RWPE2 (cell line): ENCODE results near the gene ITPR3.
A peak's percentile ranks its signal among the peaks of the same experiment; 100 is the strongest.

Experiments used
- ATAC-seq: fragments of 200-7000 bp; cut with Tn5 transposase; 3 replicates; pipeline ENCODE4 v1.9.1; 2021; ENCODE audit warnings: low read depth
- DNase-seq: peaks from one replicate; pipeline ENCODE4 v3.0.0-alpha.2; 2020; ENCODE audit warnings: low spot score
- H3K27ac ChIP-seq: fragments of 450-650 bp; 2 replicates; pipeline ENCODE4 v1.5.1; 2017; ENCODE audit warnings: mild to moderate bottlenecking; ENCODE audit not compliant: poor library complexity, severe bottlenecking
- H3K27me3 ChIP-seq: fragments of 250-450 bp; sonication (Bioruptor Pico); 2 replicates; pipeline ENCODE4 v1.5.1; 2021; ENCODE audit warnings: mild to moderate bottlenecking, moderate library complexity; ENCODE audit not compliant: insufficient read depth, poor library complexity, severe bottlenecking
- H3K36me3 ChIP-seq: fragments of 250-450 bp; sonication (Bioruptor Pico); 2 replicates; pipeline ENCODE4 v1.5.1; 2020; ENCODE audit warnings: low read depth, mild to moderate bottlenecking, moderate library complexity
- H3K4me1 ChIP-seq: fragments of 250-450 bp; sonication (Bioruptor Pico); 2 replicates; pipeline ENCODE4 v1.5.1; 2021; ENCODE audit warnings: mild to moderate bottlenecking, moderate library complexity; ENCODE audit not compliant: insufficient read depth, poor library complexity, severe bottlenecking
- H3K4me3 ChIP-seq: fragments of 250-450 bp; sonication (Bioruptor Pico); 2 replicates; pipeline ENCODE4 v1.5.1; 2021; ENCODE audit warnings: mild to moderate bottlenecking, moderate library complexity; ENCODE audit not compliant: severe bottlenecking
- H3K9me3 ChIP-seq: fragments of 250-450 bp; sonication (Bioruptor Pico); 2 replicates; pipeline ENCODE4 v1.5.1; 2021; ENCODE audit warnings: mild to moderate bottlenecking, moderate library complexity; ENCODE audit not compliant: severe bottlenecking
- CTCF ChIP-seq: fragments of 450-650 bp; IDR thresholded peaks from one replicate; pipeline ENCODE4 v1.5.1; 2017; ENCODE audit warnings: mild to moderate bottlenecking, moderate library complexity; ENCODE audit not compliant: poor library complexity, severe bottlenecking

Gene ITPR3

GRCh38 chr6:33692078-33692759 lies 71.1 kb downstream of the ITPR3 start:
- Histone ChIP-seq H3K4me3 (no peak overlapping the region), H3K4me1 (peaks cover 39% of the 10 kb centered on the region), H3K9me3 (no peaks in the 10 kb centered on the region), H3K27ac (no peak overlapping the region), H3K27me3 (no peaks in the 10 kb centered on the region), H3K36me3 (peaks cover 92% of the 10 kb centered on the region)
- ATAC-seq (0 out of 3 replicates have a peak, but pooled peaks have one; percentile 6), DNase-seq (peak; percentile 50)
- TF ChIP-seq CTCF, result no peak

- Histone ChIP-seq H3K4me1 (peaks cover 39% of the 10 kb centered on the region), H3K36me3 (peaks cover 93% of the 10 kb centered on the region), H3K27ac (no peak overlapping the region), H3K9me3 (no peaks in the 10 kb centered on the region), H3K4me3 (no peak overlapping the region), H3K27me3 (no peaks in the 10 kb centered on the region)
- no peak for TF ChIP-seq CTCF
- no peak for ATAC-seq
- DNase-seq, result peak; percentile 57
Measured at GRCh38 chr6:33692760-33693158, 71.6 kb downstream of the ITPR3 start.

GRCh38 chr6:33693186-33694105 lies 72.3 kb downstream of the ITPR3 start:
- Histone ChIP-seq H3K36me3 (peaks cover 98% of the 10 kb centered on the region), H3K27me3 (no peaks in the 10 kb centered on the region), H3K9me3 (no peaks in the 10 kb centered on the region), H3K27ac (peak overlapping the region; percentile 60), H3K4me3 (no peak overlapping the region), H3K4me1 (peaks cover 39% of the 10 kb centered on the region)
- DNase-seq (peak; percentile 41), ATAC-seq (no peak)
- no peak for TF ChIP-seq CTCF

- Histone ChIP-seq H3K27me3 (no peaks in the 10 kb centered on the region), H3K9me3 (no peaks in the 10 kb centered on the region), H3K27ac (peak overlapping the region; percentile 60), H3K4me3 (no peak overlapping the region), H3K4me1 (peaks cover 39% of the 10 kb centered on the region), H3K36me3 (peaks cover 98% of the 10 kb centered on the region)
- DNase-seq (peak; percentile 68), ATAC-seq (peak; percentile 19; the same call in 2 of the 3 replicates)
- TF ChIP-seq CTCF, result no peak
Measured at GRCh38 chr6:33694401-33694931, 73.3 kb downstream of the ITPR3 start.
